HepG2 (cell line): ENCODE data around the gene LRRN4CL. TPM values are rescaled to one million over a fixed set of nuclear protein-coding genes. Genes with fewer than 3 reads are reported as not detected.

ENCODE experiments used
- ATAC-seq: fragments of 200-7000 bp; cut with Tn5 transposase; 3 replicates; pipeline ENCODE4 v1.9.1; 2020; ENCODE audit warnings: mild to moderate bottlenecking, moderate library complexity
- BruUV-seq: library from RNA; stranded (reverse); fragments of 400-500 nt; replicated peaks from 2 replicates; lab custom pipeline; 2021; lab: Mats Ljungman, UMichigan
- CTCF ChIA-PET: fragments of 300-600 bp; formaldehyde crosslinking; extraction: SDS; loops from one replicate; lab custom pipeline; 2021; ENCODE audit warnings: low total read pairs, inconsistent platforms, low intra/inter-chr PET ratio; lab: Yijun Ruan, JAX
- POLR2A ChIA-PET: fragments of 350-600 bp; sonication (Branson Sonifier 250); formaldehyde crosslinking; loops from one replicate; lab custom pipeline; 2020; ENCODE audit warnings: antibody characterized with exemption, inconsistent platforms; lab: Yijun Ruan, JAX
- DNase-seq: peaks from one replicate; pipeline ENCODE4 v3.0.0-alpha.2; 2015; ENCODE audit warnings: low spot score
- FAIRE-seq: peaks from 3 replicates; lab custom pipeline; 2011; peaks lifted over from hg19 to GRCh38; lab: Jason Lieb, UNC
- H2AFZ ChIP-seq: one replicate; pipeline ENCODE4 v1.6.1; 2011; ENCODE audit warnings: low read length, inconsistent platforms
- H3K27ac ChIP-seq: fragments of 300-600 bp; 3 replicates; pipeline ENCODE4 v1.8.0; 2011; ENCODE audit warnings: mixed run types, mild to moderate bottlenecking, mixed read lengths, low read length, inconsistent platforms; ENCODE audit not compliant: insufficient read depth; ENCODE audit errors: extremely low read length
- H3K27me3 ChIP-seq, 2 experiments: fragments of 200-600 bp in 1 of 2; 2 replicates in 1 of 2; 3 replicates in 1 of 2; pipeline versions ENCODE4 v1.6.0 to v1.8.0; 2011; ENCODE audit warnings: low read length in 2 of 2, mild to moderate bottlenecking in 2 of 2, moderate library complexity in 2 of 2, inconsistent platforms in 1 of 2; ENCODE audit not compliant: insufficient read depth in 2 of 2, control insufficient read depth in 1 of 2
- H3K36me3 ChIP-seq, 2 experiments: fragments of 200-600 bp in 1 of 2; replicated peaks in 1 of 2; 2 replicates in 1 of 2; 3 replicates in 1 of 2; pipeline versions ENCODE4 v1.5.1 to v1.8.0; 2011; ENCODE audit warnings: low read length in 2 of 2, inconsistent platforms in 1 of 2; ENCODE audit not compliant: insufficient read depth in 2 of 2, control insufficient read depth in 1 of 2
- H3K4me1 ChIP-seq: 2 replicates; pipeline ENCODE4 v1.5.1; 2012; ENCODE audit warnings: low read length, inconsistent platforms; ENCODE audit not compliant: insufficient read depth
- H3K4me2 ChIP-seq: 2 replicates; pipeline ENCODE4 v1.6.0; 2011; ENCODE audit warnings: low read depth, low read length, inconsistent platforms
- H3K4me3 ChIP-seq, 3 experiments: fragments of 200-600 bp in 1 of 3; sonication (generic), shearing (Covaris generic) in 1 of 3; replicated peaks in 1 of 3; 2 replicates each; pipeline ENCODE4 v1.5.1; 2011 to 2016; ENCODE audit warnings: low read length in 3 of 3, inconsistent platforms in 2 of 3, low read depth in 2 of 3, mild to moderate bottlenecking in 2 of 3, control low read depth in 1 of 3, mixed read lengths in 1 of 3; ENCODE audit not compliant: insufficient read depth in 1 of 3
- H3K79me2 ChIP-seq: one replicate; pipeline ENCODE4 v1.6.1; 2011; ENCODE audit warnings: low read length, inconsistent platforms; ENCODE audit not compliant: insufficient read depth
- H3K9ac ChIP-seq: 2 replicates; pipeline ENCODE4 v1.6.0; 2011; ENCODE audit warnings: mild to moderate bottlenecking, low read depth, low read length, inconsistent platforms; ENCODE audit not compliant: insufficient read depth
- H3K9me3 ChIP-seq: 2 replicates; pipeline ENCODE4 v1.5.1; 2012; ENCODE audit warnings: mild to moderate bottlenecking, low read length
- H4K20me1 ChIP-seq: 2 replicates; pipeline ENCODE4 v1.6.0; 2011; ENCODE audit warnings: inconsistent platforms, mild to moderate bottlenecking, low read length, moderate library complexity; ENCODE audit not compliant: insufficient read depth
- ATAD3A ChIP-seq: sonication (generic); formaldehyde crosslinking; IDR thresholded peaks from 2 replicates; pipeline ENCODE4 v1.4.0; 2020; ENCODE audit warnings: missing genetic modification reagents
- CBX1 ChIP-seq: IDR thresholded peaks from one replicate; pipeline ENCODE4 v1.6.1; 2016; ENCODE audit warnings: antibody characterized with exemption, low read depth
- CREB1 ChIP-seq, 2 experiments: fragments of 450-650 bp in 1 of 2; IDR thresholded peaks; 2 replicates each; pipeline ENCODE4 v1.6.1; 2016 to 2017; ENCODE audit warnings: control low read depth in 1 of 2, mild to moderate bottlenecking in 1 of 2, missing compliant biosample characterization in 1 of 2, missing genetic modification characterization in 1 of 2
- FOSL2 ChIP-seq: sonication (generic); formaldehyde crosslinking; IDR thresholded peaks from 2 replicates; pipeline ENCODE4 v1.4.0; 2020; ENCODE audit warnings: missing genetic modification reagents
- POLR2AphosphoS5 ChIP-seq: IDR thresholded peaks from 2 replicates; pipeline ENCODE4 v1.6.1; 2012; ENCODE audit warnings: low read depth, low read length
- SMARCE1 ChIP-seq: fragments of 450-650 bp; IDR thresholded peaks from 2 replicates; pipeline ENCODE4 v1.6.1; 2017; ENCODE audit warnings: borderline replicate concordance
- THAP8 ChIP-seq: sonication (generic); formaldehyde crosslinking; IDR thresholded peaks from 2 replicates; pipeline ENCODE4 v1.5.1; 2020; ENCODE audit warnings: missing genetic modification reagents, mild to moderate bottlenecking, borderline replicate concordance
- TOPORS ChIP-seq: sonication (generic); formaldehyde crosslinking; IDR thresholded peaks from 2 replicates; pipeline ENCODE4 v1.8.0; 2023; ENCODE audit warnings: mild to moderate bottlenecking, missing genetic modification reagents
- WGBS: methylation state at CpG from one replicate; pipeline ENCODE4 v1.1.6; 2017; ENCODE audit warnings: low lambda C conversion rate; 5-methylcytosine and 5-hydroxymethylcytosine counted together
- in situ Hi-C: cut with HindIII; loops from 2 replicates; pipeline ENCODE4 v1.10.0; 2017; ENCODE audit warnings: low pct_unique_long_range_greater_than_20kb; ENCODE audit not compliant: extremely low pct_ligation_motif_present
- intact Hi-C: fragments of 100-400 bp; cut with micrococcal nuclease; formaldehyde crosslinking; loops from one replicate; pipeline ENCODE4 v1.10.0; 2022; ENCODE audit not compliant: unreplicated experiment
- polyA plus RNA-seq, 8 experiments: library from polyadenylated mRNA; depleted of rRNA in 3 of 8; stranded (reverse) in 7 of 8; unstranded in 1 of 8; fragments of >200 nt; fragmentation: Illumina TruSeq in 4 of 8; extraction: Trizol in 4 of 8; gene quantifications; 2 replicates each; pipeline versions ENCODE4 v1.2.1 to v1.2.3, GENCODE V29; 2011 to 2016; ENCODE audit warnings: low read depth in 4 of 8, missing spikeins in 1 of 8, mixed read lengths in 1 of 8; ENCODE audit not compliant: insufficient read depth in 1 of 8
- total RNA-seq, 5 experiments: library from RNA; depleted of rRNA; stranded (reverse); fragments of >200 nt; fragmentation: Illumina TruSeq; extraction: Trizol; gene quantifications; 2 replicates each; pipeline ENCODE4 v1.2.3, GENCODE V29; 2016; ENCODE audit warnings: low read depth in 1 of 5

LRRN4CL gene
- total and polyA plus RNA-seq, 2 of the 13 experiments (the other 11 are each of a cell fraction or from before 2014, with no cell fraction given): 0.11 TPM; not detected in 1

DNA sequence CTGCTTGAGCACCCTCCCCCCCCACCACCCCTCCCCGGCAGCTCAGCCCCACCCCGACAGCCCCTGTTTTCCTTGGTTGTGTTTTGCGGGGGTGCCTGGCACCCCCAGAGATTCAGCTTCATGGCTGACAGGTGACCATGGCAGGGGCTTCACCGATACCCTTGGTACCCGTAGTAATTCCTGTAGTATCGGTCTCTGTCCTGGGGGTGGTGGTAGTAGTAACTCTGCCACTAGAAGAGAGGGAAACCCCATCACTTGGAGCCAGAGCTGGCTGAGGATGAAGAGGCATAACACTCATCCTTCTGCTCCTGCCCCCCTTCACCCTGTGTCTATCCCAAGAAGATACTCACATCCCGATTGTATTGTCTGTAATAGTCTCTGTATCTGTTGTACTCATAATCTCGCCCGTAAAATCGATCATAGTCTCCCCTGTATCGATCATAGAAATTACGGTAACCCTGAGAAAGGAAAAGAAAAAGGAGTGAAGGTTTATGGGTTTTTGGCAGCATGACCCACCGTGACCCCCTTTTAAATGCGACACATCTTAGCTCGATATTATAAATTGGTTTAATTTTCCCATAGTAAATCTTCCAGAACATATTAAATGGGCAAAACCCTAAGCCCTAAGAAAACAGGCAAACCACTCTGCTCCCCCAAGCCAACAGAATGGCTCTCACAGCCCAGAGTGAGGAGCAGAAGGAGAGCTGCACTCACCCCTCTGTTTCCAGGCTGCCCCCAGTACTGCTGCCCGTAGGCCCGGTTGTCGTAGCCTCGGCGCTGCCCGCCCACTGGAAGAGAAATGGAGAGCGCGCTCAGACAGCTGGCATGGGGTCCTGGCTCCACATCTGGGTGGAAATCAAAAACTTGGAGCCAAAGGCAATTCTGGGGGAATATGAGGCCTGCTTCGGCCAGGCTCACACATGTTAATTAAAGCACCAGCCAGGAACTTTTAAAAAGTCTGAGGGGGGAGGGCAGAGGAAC, 26.1 kb upstream of the LRRN4CL start (continued):
- TF ChIP-seq CREB1 (IDR thresholded peaks at IDR 0.05) (no peak), CREB1 (CRISPR knock-in tag; IDR thresholded peaks at IDR 0.05) (no peak), SMARCE1 (no peak), ATAD3A (no peak), THAP8 (CRISPR knock-in tag) (no peak)

- no peak overlapping the region for H3K9ac ChIP-seq
- WGBS: 87% methylated on average over 2 of the region's 2 CpGs
- FAIRE-seq: no peak
- H3K4me3 ChIP-seq: no peak overlapping the region
- intact Hi-C loops (no loop called here), in situ Hi-C loops (no loop called here)
- no peaks in the 10 kb centered on the region for H3K4me1 ChIP-seq
- H3K27me3 ChIP-seq: no peaks in the 10 kb centered on the region
- POLR2A ChIA-PET: interaction anchor here (1.3 to 1.5 kb wide), 2 partner anchors 14 to 60 kb away, joined by 3 read pairs; partner anchors contain the start of genes HNRNPUL2 and INTS5
- no peak for TF ChIP-seq CBX1
- peak; percentile 20; the same call in 1 of the 2 replicates for TF ChIP-seq POLR2AphosphoS5
- no peak for TF ChIP-seq TOPORS (CRISPR knock-in tag)
- TF ChIP-seq FOSL2 (CRISPR knock-in tag): 0 out of 2 replicates have a peak, but pooled peaks have one; percentile 11
- H3K4me2 ChIP-seq: no peak overlapping the region
- no peak for DNase-seq
- H4K20me1 ChIP-seq: no peaks in the 10 kb centered on the region; the same call in 1 of the 2 replicates
- ATAC-seq: peak; percentile 43
- no peak overlapping the region for H2AFZ ChIP-seq
- BruUV-seq: TSS peak; percentile 25
- no peaks in the 10 kb centered on the region for H3K9me3 ChIP-seq
- peaks cover 5% of the 10 kb centered on the region for H3K79me2 ChIP-seq
- peaks cover 27 to 90% of the 10 kb centered on the region in 2 experiments for H3K36me3 ChIP-seq
- peak overlapping the region; percentile 30 for H3K27ac ChIP-seq
- CTCF ChIA-PET: no interaction called here
Measured at GRCh38 chr11:62713343-62713742, 24.0 kb upstream of the LRRN4CL start.
